Duodenal mucosa (tissue), 2 donors: ENCODE data around the gene PALM.

ENCODE experiments used
- H3K27ac ChIP-seq: one replicate; pipeline ENCODE4 v1.7.0; 2013; ENCODE audit warnings: low read depth, low read length
- H3K27me3 ChIP-seq, 2 donors: one replicate each; pipeline ENCODE4 v1.7.0; 2013; ENCODE audit warnings: low read length in 2 of 2, control low read depth in 1 of 2; ENCODE audit not compliant: insufficient read depth in 2 of 2, control insufficient read depth in 1 of 2
- H3K36me3 ChIP-seq, 2 donors: one replicate each; pipeline ENCODE4 v1.7.0; 2013; ENCODE audit warnings: low read length in 2 of 2, control low read depth in 1 of 2; ENCODE audit not compliant: insufficient read depth in 2 of 2, control insufficient read depth in 1 of 2
- H3K4me1 ChIP-seq, 2 donors: one replicate each; pipeline ENCODE4 v1.7.0; 2013; ENCODE audit warnings: low read length in 2 of 2, control low read depth in 1 of 2; ENCODE audit not compliant: insufficient read depth in 2 of 2, control insufficient read depth in 1 of 2
- H3K4me3 ChIP-seq, 2 donors: one replicate each; pipeline ENCODE4 v1.7.0; 2013; ENCODE audit warnings: low read length in 2 of 2, low read depth in 1 of 2
- H3K9ac ChIP-seq, 2 donors: one replicate each; pipeline ENCODE4 v1.7.0; 2013; ENCODE audit warnings: low read length in 2 of 2, low read depth in 1 of 2
- H3K9me3 ChIP-seq, 2 donors: one replicate each; pipeline ENCODE4 v1.7.0; 2013; ENCODE audit warnings: low read length in 2 of 2, control low read depth in 1 of 2; ENCODE audit not compliant: control insufficient read depth in 1 of 2

The PALM gene

DNA sequence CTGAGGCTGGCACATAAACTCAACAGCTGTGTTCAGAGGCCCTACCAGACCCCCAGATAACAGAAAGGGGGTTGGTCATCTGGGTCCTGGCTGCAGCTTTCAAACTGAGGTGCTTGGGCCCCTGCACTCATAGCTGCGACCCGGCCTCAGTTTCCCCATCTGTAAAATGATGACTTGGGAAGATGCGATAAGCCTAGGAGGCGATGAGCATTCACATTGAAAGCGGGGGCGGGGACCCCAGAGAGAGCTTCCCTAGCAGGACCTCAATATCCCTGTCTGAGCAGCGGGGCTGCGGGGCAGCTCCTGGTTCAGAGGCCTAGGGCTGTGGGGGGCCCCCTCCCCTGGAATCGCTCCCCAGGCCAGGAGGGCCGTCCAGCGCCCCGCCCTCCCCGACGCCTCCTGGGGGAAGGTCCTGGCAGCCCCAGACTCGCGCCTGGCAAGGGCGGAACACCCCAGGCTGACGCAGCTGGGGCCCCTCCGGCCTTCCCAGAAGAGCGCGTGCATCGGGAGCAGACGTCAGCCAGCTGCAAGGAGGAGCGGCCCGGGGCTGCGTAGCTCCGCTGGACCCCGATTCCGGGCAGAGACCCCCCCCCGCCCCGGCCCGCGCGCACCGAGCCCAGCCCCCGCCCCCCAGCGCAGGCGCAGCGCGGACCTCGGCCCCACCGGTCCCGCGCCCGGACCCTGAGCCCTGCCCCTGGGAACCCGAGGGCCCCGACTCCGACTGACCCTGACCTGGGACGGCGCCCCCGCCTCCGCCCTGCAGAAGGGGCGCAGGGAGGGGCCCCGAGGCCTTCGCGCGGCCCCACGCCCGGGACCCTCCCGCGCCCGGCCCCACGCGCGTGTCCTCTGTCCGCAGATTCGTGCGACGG is 29.1 kb upstream of the PALM start:
- Histone ChIP-seq H3K4me3 (peak overlapping the region; percentile 47 to 57), H3K36me3 (no peaks in the 10 kb centered on the region), H3K9me3 (no peaks in the 10 kb centered on the region), H3K4me1 (peaks cover 6 to 18% of the 10 kb centered on the region in 2 donors), H3K9ac (peak overlapping the region; percentile 33 to 51), H3K27me3 (peaks cover 19 to 24% of the 10 kb centered on the region in 2 donors), H3K27ac (peak overlapping the region; percentile 84)

DNA sequence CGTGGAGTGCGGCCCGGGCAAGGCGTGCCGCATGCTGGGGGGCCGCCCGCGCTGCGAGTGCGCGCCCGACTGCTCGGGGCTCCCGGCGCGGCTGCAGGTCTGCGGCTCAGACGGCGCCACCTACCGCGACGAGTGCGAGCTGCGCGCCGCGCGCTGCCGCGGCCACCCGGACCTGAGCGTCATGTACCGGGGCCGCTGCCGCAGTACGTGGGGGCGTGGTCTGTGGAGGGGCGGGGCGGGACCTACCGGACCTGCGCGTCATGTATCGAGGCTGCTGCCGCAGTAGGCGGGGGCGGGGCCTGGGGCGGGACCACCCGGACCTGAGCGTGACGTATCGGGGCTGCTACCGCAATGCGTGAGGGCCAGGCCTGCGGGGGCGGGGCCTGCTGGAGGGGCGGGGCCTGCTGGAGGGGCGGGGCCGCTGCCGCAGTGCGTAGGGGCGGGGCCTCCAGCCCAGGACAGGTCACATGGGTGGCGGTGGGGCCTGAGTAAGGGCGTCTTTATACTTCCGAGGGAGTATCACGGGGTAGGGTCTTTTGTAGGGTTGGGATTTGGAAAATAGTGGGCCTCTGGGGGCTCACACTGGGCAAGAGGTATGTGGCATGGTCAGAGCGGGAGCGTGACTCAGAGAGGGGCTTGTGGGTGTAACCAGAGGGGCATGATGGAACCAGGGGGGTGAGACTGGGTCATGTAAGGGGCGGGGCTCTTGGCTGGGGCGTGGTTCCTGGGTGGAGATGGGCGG is 28.3 kb upstream of the PALM start:
- H3K27me3 ChIP-seq: peaks cover 10 to 18% of the 10 kb centered on the region in 2 donors
- peak overlapping the region; percentile 43 to 66 for H3K9ac ChIP-seq
- peaks cover 6 to 15% of the 10 kb centered on the region in 2 donors for H3K4me1 ChIP-seq

DNA sequence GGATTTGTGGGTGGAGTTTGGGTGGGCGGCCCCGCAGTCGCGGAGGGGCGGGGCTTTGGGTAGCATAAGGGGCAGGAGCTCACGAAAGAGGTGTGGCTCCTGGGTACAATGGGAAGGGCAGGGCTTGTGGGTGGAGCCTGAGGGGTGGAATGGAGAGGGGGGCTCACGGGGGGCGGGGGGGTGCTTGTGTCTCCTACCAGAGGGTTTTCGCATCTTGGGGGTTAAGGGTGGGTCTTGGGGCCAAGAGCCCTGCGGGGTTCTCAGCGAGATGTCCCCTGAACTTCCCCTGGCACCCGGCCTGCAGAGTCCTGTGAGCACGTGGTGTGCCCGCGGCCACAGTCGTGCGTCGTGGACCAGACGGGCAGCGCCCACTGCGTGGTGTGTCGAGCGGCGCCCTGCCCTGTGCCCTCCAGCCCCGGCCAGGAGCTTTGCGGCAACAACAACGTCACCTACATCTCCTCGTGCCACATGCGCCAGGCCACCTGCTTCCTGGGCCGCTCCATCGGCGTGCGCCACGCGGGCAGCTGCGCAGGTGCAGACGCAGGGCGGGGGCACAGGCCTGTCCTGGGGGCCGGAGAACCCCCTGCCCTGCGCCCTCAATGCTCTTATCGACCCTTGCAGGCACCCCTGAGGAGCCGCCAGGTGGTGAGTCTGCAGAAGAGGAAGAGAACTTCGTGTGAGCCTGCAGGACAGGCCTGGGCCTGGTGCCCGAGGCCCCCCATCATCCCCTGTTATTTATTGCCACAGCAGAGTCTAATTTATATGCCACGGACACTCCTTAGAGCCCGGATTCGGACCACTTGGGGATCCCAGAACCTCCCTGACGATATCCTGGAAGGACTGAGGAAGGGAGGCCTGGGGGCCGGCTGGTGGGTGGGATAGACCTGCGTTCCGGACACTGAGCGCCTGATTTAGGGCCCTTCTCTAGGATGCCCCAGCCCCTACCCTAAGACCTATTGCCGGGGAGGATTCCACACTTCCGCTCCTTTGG is 27.4 kb upstream of the PALM start:
- Histone ChIP-seq H3K4me3 (peak overlapping the region; percentile 66 to 67), H3K27me3 (peaks cover 9 to 12% of the 10 kb centered on the region in 2 donors), H3K4me1 (peaks cover 6 to 10% of the 10 kb centered on the region in 2 donors), H3K27ac (peak overlapping the region; percentile 3), H3K9ac (peak overlapping the region in 1 of 2 donors; percentile 43), H3K36me3 (no peaks in the 10 kb centered on the region), H3K9me3 (no peaks in the 10 kb centered on the region)

More for the DNA sequence above, 28.3 kb upstream of the PALM start:
- H3K27ac ChIP-seq: peak overlapping the region; percentile 84
- no peaks in the 10 kb centered on the region for H3K9me3 ChIP-seq
- H3K4me3 ChIP-seq: peak overlapping the region; percentile 66 to 67
- no peaks in the 10 kb centered on the region for H3K36me3 ChIP-seq

DNA sequence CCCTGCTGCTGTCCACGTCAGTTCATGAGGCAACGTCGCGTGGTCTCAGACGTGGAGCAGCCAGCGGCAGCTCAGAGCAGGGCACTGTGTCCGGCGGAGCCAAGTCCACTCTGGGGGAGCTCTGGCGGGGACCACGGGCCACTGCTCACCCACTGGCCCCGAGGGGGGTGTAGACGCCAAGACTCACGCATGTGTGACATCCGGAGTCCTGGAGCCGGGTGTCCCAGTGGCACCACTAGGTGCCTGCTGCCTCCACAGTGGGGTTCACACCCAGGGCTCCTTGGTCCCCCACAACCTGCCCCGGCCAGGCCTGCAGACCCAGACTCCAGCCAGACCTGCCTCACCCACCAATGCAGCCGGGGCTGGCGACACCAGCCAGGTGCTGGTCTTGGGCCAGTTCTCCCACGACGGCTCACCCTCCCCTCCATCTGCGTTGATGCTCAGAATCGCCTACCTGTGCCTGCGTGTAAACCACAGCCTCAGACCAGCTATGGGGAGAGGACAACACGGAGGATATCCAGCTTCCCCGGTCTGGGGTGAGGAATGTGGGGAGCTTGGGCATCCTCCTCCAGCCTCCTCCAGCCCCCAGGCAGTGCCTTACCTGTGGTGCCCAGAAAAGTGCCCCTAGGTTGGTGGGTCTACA is 25.9 kb upstream of the PALM start:
- peaks cover 5 to 10% of the 10 kb centered on the region in 2 donors for H3K4me1 ChIP-seq
- H3K36me3 ChIP-seq: no peaks in the 10 kb centered on the region
- no peak overlapping the region for H3K27ac ChIP-seq
- no peak overlapping the region for H3K4me3 ChIP-seq
- H3K27me3 ChIP-seq: peaks cover 3 to 4% of the 10 kb centered on the region in 2 donors
- H3K9ac ChIP-seq: no peak overlapping the region
- no peaks in the 10 kb centered on the region for H3K9me3 ChIP-seq

DNA sequence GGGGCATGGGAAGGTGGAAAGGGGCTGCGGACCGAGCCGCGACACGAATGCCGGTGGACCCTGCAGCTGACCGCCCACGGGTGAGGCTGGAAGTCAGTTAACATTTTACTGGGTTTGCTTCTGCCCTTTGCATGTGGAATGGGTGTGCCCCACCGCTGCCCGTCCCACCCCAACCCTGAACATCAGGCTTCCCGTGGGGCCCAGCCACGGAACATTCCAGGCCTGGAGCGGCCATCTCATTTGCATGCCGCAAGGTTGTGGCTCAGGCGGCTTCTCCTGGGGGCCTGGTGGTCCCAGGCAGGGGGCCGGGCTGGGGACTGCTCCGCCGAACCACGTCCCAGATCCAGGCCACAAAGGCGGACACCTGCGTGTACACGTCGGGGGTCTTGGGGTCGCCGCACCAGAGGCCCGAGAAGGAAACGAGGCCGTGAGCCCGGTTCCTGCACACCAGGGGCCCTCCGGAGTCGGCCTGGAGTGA is 23.2 kb upstream of the PALM start:
- Histone ChIP-seq H3K9me3 (no peaks in the 10 kb centered on the region), H3K27ac (no peak overlapping the region), H3K4me3 (no peak overlapping the region), H3K9ac (no peak overlapping the region), H3K27me3 (no peaks in the 10 kb centered on the region), H3K4me1 (peaks cover 0 to 3% of the 10 kb centered on the region in 2 donors), H3K36me3 (no peaks in the 10 kb centered on the region)

DNA sequence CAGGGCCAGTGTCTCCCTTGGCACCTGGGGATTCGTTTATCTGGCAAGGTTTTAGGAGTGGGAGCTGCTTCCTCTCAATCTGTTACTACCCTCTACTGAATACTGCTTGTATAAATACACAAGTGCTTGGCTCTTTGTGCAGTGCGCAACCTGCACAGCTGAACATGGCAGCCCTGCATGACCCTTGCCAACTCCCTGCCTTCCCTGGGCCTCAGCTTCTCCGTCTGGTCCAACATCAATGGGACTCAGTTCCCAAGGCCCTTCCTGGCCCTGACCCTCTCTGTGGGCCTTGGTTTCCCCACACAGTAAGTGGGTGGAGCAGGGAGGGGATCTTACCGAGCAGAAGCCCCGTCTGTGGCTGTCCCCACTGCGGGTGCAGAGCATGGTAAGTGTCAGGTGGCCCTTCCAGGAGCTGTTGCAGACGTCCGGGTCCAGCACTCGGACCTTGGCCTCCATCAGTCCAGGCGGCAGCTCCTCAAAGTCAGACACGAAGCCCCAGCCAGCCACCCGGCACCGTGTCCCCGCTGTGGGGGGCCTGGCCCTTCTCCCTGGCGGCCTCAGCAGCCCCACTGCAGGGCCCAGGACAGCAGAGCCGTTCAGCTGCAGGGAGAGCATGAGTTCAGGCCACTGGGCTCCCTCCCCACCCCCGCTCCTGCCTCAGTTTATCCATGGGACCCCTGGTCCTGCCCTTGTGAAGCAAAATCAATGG is 22.0 kb upstream of the PALM start:
- H3K27me3 ChIP-seq: no peaks in the 10 kb centered on the region
- H3K4me3 ChIP-seq: no peak overlapping the region
- no peaks in the 10 kb centered on the region for H3K36me3 ChIP-seq
- H3K9me3 ChIP-seq: no peaks in the 10 kb centered on the region
- H3K27ac ChIP-seq: no peak overlapping the region
- H3K4me1 ChIP-seq: no peaks in the 10 kb centered on the region
- H3K9ac ChIP-seq: no peak overlapping the region

- H3K4me3 ChIP-seq: no peak overlapping the region
- H3K27ac ChIP-seq: no peak overlapping the region
- no peaks in the 10 kb centered on the region for H3K36me3 ChIP-seq
- H3K9ac ChIP-seq: no peak overlapping the region
- H3K27me3 ChIP-seq: no peaks in the 10 kb centered on the region
- H3K9me3 ChIP-seq: no peaks in the 10 kb centered on the region
- H3K4me1 ChIP-seq: no peaks in the 10 kb centered on the region
These were observed 21.1 kb upstream of the PALM start for GRCh38 chr19:687569-688166.

GRCh38 chr19:688214-688613 is 20.5 kb upstream of the PALM start:
- Histone ChIP-seq H3K27ac (no peak overlapping the region), H3K4me3 (no peak overlapping the region), H3K4me1 (no peaks in the 10 kb centered on the region), H3K9me3 (no peaks in the 10 kb centered on the region), H3K27me3 (no peaks in the 10 kb centered on the region), H3K36me3 (no peaks in the 10 kb centered on the region), H3K9ac (no peak overlapping the region)
